ENCODE results near the gene ZFHX3.
"Not testable (repeated sequence)": the region's sequence is repeated elsewhere in the genome, so short reads cannot be mapped to it uniquely, and the experiment has no call there.

The ZFHX3 gene

GRCh38 chr16:73047536-73048291 is at the start of gene ZFHX3:
Gene ZFHX3, minus strand, starts transcription at chr16:73048128. Its CDS starts 87,983 bp downstream, at chr16:72960145.
- FAIRE-seq, result no peak

- no peak for FAIRE-seq
Observed at GRCh38 chr16:73096510-73096909, 48.6 kb upstream of the ZFHX3 start.

GRCh38 chr16:73095885-73096421 is 48.0 kb upstream of the ZFHX3 start:
- no peak for FAIRE-seq

GRCh38 chr16:73095142-73095820 is 47.4 kb upstream of the ZFHX3 start:
- FAIRE-seq, result no peak

- FAIRE-seq, result no peak
Observed at GRCh38 chr16:73094371-73094770, 46.4 kb upstream of the ZFHX3 start.

GRCh38 chr16:73093146-73094144 is 45.5 kb upstream of the ZFHX3 start:
- no peak for FAIRE-seq

GRCh38 chr16:73092236-73092781 is 44.4 kb upstream of the ZFHX3 start:
- no peak for FAIRE-seq

GRCh38 chr16:73091174-73091573 is 43.2 kb upstream of the ZFHX3 start:
- FAIRE-seq, result no peak

- no peak for FAIRE-seq
Observed at GRCh38 chr16:73089420-73089819, 41.5 kb upstream of the ZFHX3 start.

GRCh38 chr16:73086108-73086507 is 38.2 kb upstream of the ZFHX3 start:
- no peak for FAIRE-seq

GRCh38 chr16:73083271-73083670 is 35.3 kb upstream of the ZFHX3 start:
- no peak for FAIRE-seq

- FAIRE-seq, result not testable (repeated sequence)
Observed at GRCh38 chr16:73082634-73083051, 34.7 kb upstream of the ZFHX3 start.

- no peak for FAIRE-seq
Observed at GRCh38 chr16:73080931-73081330, 33.0 kb upstream of the ZFHX3 start.

- FAIRE-seq, result no peak
Observed at GRCh38 chr16:73076324-73076810, 28.4 kb upstream of the ZFHX3 start.

- no peak for FAIRE-seq
Observed at GRCh38 chr16:73074382-73074781, 26.5 kb upstream of the ZFHX3 start.

- not testable (repeated sequence) for FAIRE-seq
Observed at GRCh38 chr16:73072051-73072450, 24.1 kb upstream of the ZFHX3 start.

GRCh38 chr16:73071131-73071940 is 23.4 kb upstream of the ZFHX3 start:
- FAIRE-seq, result no peak

GRCh38 chr16:73069581-73070262 is 21.8 kb upstream of the ZFHX3 start:
- no peak for FAIRE-seq

- FAIRE-seq, result no peak
Observed at GRCh38 chr16:73068541-73069401, 20.8 kb upstream of the ZFHX3 start.

All from A204.1 (cell line).